GM12891 (cell line): Measurements from ENCODE around the gene APBA3.
"Not testable (repeated sequence)": the region's sequence is repeated elsewhere in the genome, so short reads cannot be mapped to it uniquely, and the experiment has no call there.

Experiments used
- DNase-seq: peaks from one replicate; pipeline ENCODE4 v3.0.0; 2011; ENCODE audit warnings: low spot score; ENCODE audit not compliant: insufficient read length
- FAIRE-seq: peaks from 2 replicates; lab custom pipeline; 2011; peaks lifted over from hg19 to GRCh38; lab: Jason Lieb, UNC
- PAX5 ChIP-seq: IDR thresholded peaks from 2 replicates; pipeline ENCODE4 v1.6.1; 2011; ENCODE audit warnings: low read length, moderate library complexity, mild to moderate bottlenecking; ENCODE audit not compliant: insufficient read depth, severe bottlenecking
- POLR2A ChIP-seq: IDR thresholded peaks from 2 replicates; pipeline ENCODE4 v1.6.1; 2011; ENCODE audit warnings: low read depth, low read length, control low read depth
- POLR2AphosphoS5 ChIP-seq: IDR thresholded peaks from 2 replicates; pipeline ENCODE4 v1.6.1; 2011; ENCODE audit warnings: low read depth, low read length, control low read depth
- POU2F2 ChIP-seq: IDR thresholded peaks from 2 replicates; pipeline ENCODE4 v1.6.1; 2011; ENCODE audit warnings: low read depth, mild to moderate bottlenecking, control low read depth, low read length, moderate library complexity
- SPI1 ChIP-seq: IDR thresholded peaks from 2 replicates; pipeline ENCODE4 v1.6.1; 2011; ENCODE audit warnings: low read depth, low read length, control low read depth
- TAF1 ChIP-seq: IDR thresholded peaks from 2 replicates; pipeline ENCODE4 v1.6.1; 2011; ENCODE audit warnings: low read depth, low read length, control low read depth

The APBA3 gene

DNA sequence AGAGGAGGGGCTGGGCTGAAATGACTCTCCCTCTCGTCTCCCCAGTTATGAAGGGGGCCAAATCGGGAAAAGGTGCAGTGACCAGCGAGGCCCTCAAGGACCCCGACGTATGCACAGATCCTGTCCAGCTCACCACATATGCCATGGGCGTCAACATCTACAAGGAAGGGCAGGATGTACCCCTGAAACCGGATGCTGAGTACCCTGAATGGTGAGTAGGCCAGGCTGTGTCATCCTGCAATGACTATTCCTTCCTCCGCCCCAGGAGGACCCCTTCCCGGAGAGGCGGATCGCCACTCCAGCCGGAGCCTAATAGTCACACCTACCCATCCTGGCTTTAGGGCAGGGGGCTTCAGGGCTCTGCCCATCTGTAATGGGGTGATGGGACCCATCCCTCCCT, 3.6 kb upstream of the APBA3 start:
- FAIRE-seq (no peak), DNase-seq (no peak)
- TF ChIP-seq PAX5 (no peak), TAF1 (no peak), POU2F2 (no peak), POLR2AphosphoS5 (no peak), POLR2A (no peak), SPI1 (no peak)

DNA sequence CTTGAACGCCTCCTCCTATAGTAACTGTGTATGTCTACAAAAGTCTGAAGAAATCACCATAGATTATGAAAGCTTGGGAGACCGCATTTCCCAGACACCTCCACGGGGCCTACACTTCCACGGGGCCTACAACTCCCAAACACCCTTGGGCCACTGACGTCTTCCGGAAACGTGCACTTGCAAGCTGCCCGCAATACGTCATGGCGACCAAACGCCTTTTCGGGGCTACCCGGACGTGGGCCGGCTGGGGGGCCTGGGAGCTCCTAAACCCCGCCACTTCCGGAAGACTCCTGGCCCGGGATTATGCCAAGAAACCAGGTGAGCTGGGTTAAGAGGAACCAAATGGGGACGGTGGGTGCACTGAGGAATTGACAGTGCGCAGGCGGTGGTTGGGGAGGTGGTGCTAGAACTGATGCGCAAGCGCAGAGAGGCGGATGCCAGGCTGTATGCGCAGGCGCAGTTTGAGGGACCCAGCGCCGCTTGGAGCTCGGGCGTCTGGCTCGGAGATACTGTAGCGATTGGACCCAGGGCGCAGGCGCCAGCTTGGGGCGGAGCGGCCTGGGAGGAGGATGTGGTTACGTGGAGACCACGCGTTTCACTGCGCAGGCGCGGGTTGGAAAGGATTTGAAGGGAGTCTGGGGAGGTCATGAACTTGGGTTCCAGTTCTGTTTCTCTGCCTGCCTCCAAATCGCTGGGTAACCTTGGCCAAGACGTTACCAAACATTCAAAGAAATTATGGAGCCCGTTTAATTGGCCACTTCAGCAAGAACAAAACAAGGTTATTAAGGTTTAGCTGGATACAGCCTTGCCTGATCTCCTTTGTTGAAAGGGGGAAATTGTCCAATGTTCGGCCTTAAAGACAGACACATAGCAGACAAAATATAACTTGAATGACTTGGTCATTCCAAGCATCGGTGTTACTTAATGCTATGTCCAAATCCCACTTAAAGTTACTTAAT, 1.3 kb upstream of the APBA3 start, which contains the start of gene MRPL54:
MRPL54 (plus strand) TSS at position 182 of the 959 bp plus-strand sequence; CDS start at position 201, 19 bp downstream.
- peak; percentile 56 for TF ChIP-seq SPI1
- peak; percentile 89 for TF ChIP-seq TAF1
- TF ChIP-seq POLR2AphosphoS5, result peak; percentile 93
- TF ChIP-seq PAX5, result no peak
- peak; percentile 58 for TF ChIP-seq POU2F2
- TF ChIP-seq POLR2A, result peak; percentile 96
- FAIRE-seq (peak; percentile 99), DNase-seq (peak; percentile 96)

DNA sequence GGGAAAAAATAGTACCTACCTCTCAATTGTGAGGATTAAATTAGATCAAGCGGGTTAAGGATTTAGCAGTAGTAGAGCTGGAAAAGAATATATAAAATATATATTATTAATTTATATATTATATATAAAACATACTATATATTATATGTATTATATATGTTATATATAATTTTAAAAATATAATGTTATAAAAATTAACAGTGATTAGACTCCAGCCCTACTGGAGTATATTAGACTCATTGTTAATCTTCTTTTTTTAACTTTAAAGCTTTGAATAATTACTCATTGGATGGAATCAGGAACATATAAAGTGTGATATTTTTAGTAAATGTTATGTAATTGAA, 610 bp upstream of the APBA3 start:
- FAIRE-seq (no peak), DNase-seq (no peak)
- TF ChIP-seq POU2F2, result no peak
- no peak for TF ChIP-seq POLR2A
- TF ChIP-seq PAX5, result no peak
- TF ChIP-seq TAF1, result no peak
- TF ChIP-seq SPI1, result no peak
- TF ChIP-seq POLR2AphosphoS5, result no peak

DNA sequence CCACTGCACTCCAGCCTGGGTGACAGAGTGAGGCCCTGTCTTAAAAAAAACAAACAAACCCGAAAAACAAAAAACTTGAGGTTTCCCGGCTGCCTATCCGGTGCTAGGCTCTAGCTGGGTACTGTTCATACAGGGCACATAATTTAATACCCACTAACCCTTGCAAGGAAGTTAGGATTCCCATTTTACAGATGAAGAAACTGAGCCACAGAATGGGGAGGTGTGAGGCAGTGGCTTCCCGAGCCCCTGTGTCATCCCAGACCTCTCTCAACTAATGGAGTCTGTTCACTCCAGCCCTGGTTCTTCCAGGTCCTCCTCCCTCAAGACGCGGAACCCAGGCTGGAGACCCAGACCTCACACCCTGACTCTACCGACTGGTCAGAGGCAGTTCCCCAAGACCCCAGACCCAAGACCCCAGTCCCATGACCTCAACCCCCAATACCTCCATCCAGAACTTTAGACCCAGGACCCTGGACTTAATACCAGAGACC, 576 bp downstream of the APBA3 start:
- DNase-seq (no peak), FAIRE-seq (no peak)
- TF ChIP-seq PAX5 (no peak), SPI1 (no peak), POU2F2 (no peak), POLR2AphosphoS5 (no peak), TAF1 (no peak), POLR2A (no peak)

DNA sequence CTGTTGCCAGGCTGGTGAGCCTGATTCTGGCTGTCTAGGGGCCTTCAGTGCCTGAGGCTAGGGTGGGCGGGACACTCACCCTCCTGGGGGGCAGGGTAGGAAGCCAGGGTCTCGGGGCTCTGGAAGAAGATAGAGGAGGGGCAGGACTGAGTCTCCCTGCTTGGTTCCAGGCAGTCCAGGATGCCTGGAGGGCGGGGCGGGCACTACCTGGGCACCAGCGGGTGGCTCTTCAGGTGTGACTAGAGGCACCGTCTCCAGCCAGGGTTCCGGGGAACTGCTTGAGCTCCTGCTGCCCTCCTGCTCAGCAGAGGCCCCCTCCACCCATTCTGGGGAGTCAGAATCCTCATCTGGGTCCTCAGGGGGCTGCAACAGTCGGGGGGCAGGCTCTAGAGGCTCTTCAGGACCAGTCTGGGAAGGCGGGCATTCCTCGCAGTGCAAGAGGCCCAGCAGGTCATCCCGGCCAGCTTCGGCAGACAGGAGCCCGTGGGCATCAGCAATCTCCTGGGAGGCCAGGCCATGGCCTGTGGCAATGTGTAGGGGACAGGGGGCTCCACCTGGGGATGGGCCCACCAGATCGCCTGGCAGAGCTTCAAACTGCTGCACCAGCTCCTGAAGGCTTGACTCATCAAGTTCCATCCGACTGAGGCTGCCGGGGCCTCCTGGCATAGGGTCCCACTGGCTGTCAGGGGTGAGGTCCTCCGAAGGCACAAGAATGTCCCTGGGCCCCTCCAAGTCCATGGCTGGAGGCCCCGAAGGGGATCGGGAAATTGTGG, 1.8 kb downstream of the APBA3 start:
- no peak for FAIRE-seq

DNA sequence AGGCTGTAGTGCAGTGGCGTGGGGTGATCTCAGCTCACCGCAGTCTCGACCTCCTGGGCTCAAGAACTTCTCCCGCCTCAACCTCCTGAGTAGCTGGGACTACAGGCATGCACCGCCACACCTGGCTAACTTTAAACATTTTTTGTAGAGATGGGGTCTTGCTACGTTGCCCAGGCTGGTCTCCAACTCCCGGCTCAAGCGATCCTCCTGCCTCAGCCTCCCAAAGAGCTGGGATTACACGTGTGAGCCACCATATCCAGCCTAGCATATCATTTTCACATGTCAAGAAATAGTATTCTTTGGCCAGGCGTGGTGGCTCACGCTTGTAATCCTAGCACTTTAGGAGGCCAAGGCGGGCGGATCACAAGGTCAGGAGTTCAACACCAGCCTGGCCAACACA, 3.2 kb downstream of the APBA3 start:
- FAIRE-seq, DNase-seq: not testable (repeated sequence)

More for the DNA sequence above, 1.8 kb downstream of the APBA3 start:
- TF ChIP-seq SPI1 (no peak), TAF1 (no peak), POLR2AphosphoS5 (no peak), POLR2A (no peak), POU2F2 (no peak), PAX5 (no peak)
- no peak for DNase-seq

DNA sequence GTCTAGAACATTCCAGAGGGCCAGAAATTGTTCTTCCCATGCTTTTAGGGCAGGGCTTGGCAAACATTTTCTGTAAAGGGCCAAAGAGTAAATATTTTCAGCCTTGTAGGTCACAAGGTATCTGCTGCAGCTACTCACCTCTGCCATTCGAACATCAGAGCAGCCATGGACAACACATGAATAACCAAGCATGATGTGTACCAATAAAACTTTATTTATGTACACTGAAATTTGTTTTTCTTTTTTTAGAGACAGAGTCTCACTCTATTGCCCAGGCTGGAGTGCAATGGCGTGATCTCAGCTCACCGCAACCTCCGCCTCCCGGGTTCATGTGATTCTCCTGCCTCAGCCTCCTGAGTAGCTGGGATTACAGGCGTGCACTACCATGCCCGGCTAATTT, 3.8 kb downstream of the APBA3 start:
- FAIRE-seq, DNase-seq: not testable (repeated sequence)

DNA sequence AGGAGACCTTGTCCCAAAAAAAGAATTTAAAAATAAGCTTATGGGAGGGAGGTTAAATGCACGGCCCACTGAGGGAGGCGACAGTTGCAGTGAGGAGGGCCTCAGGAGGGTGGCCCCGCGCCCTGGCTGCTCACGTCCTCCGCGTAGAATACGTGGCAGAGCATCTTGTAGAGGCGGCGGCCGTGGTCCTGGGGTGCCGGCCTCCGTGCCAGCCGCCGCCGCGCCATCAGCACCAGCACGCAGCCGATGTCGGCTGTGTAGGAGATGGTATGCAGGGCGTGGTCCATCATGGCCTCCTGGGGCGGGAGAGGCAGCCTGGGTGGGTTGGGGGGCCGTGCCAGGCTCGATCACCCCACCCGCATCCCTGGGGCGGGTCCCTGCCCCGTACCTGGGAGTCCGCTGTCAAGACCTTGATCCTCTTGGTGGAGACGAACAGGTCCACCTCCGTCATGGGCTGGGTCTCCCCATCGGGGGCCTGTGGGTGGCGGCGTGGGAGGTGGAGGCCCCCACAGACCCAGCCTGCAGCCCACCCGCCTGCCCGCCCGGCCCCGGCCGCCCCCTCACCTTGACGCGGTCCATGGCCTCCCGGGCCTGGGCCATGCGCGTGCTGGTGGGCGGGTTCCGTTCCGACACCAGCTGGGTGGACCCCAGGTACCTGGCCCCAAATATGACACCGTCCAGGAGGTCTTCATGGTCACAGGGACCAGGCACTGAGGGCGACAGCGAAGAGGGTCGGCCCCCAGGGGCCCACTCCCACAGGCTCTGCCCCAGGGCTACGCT, 7.7 kb downstream of the APBA3 start:
- FAIRE-seq (no peak), DNase-seq (no peak)
- TF ChIP-seq PAX5, result no peak
- no peak for TF ChIP-seq POU2F2
- TF ChIP-seq POLR2A, result no peak
- TF ChIP-seq POLR2AphosphoS5, result no peak
- no peak for TF ChIP-seq TAF1
- no peak for TF ChIP-seq SPI1

DNA sequence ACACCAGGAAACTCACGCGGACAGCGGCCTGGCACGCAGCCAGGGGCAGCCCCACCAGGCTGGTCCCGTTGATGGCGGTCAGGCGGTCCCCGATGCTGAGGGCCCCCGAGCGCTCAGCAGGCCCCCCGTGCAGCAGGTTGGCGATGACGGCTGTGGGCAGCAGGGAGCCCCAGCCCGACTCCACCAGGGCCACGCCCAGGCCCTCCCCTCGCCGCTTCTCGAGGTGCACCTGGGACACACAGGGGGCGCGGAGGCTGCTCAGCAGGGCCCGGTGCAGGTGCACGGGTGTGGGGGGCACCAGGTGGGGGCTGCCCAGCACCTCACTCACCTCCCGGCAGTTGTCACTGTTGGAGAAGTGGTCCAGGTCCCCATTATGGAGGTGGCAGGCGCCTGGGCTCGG, 9.0 kb downstream of the APBA3 start:
- FAIRE-seq, result no peak
- DNase-seq, result no peak
- no peak for TF ChIP-seq POU2F2
- no peak for TF ChIP-seq POLR2AphosphoS5
- no peak for TF ChIP-seq TAF1
- no peak for TF ChIP-seq PAX5
- no peak for TF ChIP-seq SPI1
- no peak for TF ChIP-seq POLR2A
